ENCODE results near the gene KLF2.

GRCh38 chr19:16349551-16350152, 25.0 kb downstream of the KLF2 start:
- TF ChIP-seq GATA3 (IDR thresholded peaks at IDR 0.05; ENCODE audit: low read depth, low read length) (no peak), GATA2 (IDR thresholded peaks at IDR 0.05; ENCODE audit: low read depth, low read length) (no peak)
